Glomerular endothelial cell (primary cell): ENCODE measurements around the gene ZNF649. TPM values are rescaled to one million over a fixed set of nuclear protein-coding genes. Genes with fewer than 3 reads are reported as not detected.

Source experiments
- DNase-seq: peaks from one replicate; pipeline ENCODE4 v3.0.0-alpha.2; 2011; ENCODE audit warnings: low read depth, low spot score; ENCODE audit errors: extremely low read depth
- total RNA-seq: library from RNA; depleted of rRNA; stranded (reverse); fragments of >200 nt; gene quantifications from 2 replicates; pipeline ENCODE4 v1.2.3, GENCODE V29; 2015

Gene ZNF649
- total RNA-seq, 1 donor from 2014 or later, result 6.8 TPM

DNA sequence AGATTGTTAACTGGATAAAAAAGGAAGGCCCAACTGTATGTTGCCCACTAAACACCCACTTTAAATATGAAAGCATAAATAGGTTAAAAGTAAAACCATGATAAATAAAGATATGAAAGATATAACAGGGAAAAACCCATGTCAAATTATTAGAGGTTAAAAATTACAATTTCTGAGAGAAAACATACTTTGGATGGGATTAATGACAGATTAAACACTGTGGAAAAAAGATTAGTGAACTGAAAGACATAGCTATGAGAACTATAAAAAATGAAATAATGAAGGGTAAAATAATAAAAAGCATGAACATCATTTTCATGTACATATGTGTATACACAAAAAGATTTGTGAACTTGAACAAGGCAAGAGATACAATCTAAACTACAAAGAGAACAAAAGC, 14.9 kb downstream of the ZNF649 start:
- DNase-seq, result no peak

DNA sequence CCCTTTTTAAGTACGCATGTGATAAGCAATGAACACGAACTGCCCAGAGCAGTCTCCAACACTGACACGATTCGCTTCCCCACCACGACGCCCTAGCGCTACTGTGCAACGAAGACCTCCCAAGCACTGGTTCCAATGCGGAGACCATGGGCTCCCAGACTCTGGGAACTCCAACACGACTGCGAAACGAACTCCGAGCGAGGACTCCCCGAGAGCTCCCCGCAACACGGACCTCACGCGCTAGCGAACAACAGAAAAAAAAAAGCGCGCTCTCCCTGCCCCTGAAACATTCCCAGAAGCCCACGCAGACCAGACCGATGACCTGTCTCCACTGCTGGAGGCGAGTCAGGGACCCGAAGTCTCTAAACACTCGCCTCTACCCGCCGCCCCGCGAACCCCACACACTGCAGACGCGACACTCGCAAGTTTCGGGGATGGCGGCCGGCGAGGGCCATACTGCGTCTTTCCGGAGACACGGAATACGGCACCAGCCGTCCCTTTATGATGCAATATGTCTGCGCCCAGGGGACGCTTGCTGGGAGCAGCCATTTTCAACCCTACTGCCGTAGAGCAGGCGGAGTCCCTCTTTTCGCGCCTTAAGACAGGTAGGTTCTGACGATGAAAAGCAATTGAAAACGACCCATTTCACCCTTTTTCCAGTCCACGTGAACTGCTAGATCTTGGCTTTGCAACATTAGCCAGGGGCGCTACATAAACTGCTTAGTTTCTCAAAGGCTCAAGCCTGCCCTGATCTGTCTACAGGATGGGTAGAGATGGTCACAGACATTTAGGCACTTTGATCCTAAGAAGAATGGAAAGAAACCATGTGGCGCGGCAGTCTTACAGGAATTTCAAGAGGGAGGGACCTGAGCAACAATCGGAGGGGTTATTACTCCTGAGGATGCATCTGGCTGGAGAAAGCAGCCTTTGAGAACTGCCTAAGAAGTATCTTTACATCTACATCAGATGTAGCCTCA, 17.0 kb downstream of the ZNF649 start, which contains the start of gene ZNF577:
ZNF577 (minus strand) TSS at position 430 of the 977 bp plus-strand sequence. CDS start 7,569 bp downstream, outside the sequence.
- peak; percentile 68 for DNase-seq

DNA sequence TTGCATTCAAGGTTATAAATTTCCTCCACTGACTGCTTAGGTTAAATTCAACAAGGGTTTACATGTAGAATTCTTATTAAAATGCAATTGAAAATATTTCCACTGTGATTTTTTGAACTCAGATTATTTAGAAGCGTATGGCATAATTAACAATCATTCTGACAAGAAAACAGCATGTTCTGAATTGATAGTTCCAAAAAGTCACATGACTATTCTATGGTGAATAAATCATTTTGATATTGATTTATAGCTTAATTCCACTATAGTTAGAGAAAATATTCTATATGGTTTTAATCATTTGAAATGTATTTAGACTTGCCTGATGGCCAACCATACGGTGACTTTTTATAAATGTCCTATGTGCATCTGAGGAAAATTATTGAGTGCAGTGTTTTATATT, 20.1 kb downstream of the ZNF649 start:
- DNase-seq, result no peak

DNA sequence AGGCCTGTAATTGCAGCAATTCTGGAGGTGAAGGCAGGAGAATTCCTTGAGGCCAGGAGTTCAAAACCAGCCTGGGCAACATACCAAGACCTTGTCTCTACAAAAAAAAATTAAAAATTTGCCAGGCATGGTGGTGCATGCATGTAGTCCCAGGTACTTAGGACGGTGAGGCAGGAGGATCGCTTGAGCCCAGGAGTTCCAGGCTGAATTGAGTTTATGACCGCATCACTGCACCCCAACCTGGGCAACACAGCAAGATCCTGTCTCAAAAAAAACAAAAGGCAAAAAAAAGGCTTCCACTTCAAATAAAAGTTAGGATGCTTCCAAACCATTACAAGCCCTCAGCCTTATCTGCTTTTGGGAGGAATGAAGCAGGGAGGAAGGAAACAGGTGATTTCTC, 22.3 kb downstream of the ZNF649 start:
- no peak for DNase-seq

DNA sequence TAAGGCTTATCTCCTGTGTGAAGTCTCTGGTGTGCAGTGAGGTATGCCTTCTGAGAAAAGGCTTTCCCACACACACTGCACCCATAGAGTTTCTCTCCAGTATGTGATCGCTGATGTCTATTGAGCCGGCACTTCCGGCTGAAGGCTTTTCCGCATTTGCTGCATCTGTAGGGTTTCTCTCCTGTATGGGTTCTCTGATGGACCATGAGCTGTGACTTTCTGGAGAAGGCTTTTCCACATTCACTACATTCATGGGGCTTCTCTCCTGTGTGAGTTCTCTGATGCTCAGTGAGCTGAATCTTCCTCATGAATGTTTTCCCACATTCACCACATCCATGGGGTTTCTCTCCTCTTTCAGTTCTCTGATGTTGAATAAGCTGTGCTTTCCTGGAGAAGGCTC, 31.7 kb downstream of the ZNF649 start:
- no peak for DNase-seq

DNA sequence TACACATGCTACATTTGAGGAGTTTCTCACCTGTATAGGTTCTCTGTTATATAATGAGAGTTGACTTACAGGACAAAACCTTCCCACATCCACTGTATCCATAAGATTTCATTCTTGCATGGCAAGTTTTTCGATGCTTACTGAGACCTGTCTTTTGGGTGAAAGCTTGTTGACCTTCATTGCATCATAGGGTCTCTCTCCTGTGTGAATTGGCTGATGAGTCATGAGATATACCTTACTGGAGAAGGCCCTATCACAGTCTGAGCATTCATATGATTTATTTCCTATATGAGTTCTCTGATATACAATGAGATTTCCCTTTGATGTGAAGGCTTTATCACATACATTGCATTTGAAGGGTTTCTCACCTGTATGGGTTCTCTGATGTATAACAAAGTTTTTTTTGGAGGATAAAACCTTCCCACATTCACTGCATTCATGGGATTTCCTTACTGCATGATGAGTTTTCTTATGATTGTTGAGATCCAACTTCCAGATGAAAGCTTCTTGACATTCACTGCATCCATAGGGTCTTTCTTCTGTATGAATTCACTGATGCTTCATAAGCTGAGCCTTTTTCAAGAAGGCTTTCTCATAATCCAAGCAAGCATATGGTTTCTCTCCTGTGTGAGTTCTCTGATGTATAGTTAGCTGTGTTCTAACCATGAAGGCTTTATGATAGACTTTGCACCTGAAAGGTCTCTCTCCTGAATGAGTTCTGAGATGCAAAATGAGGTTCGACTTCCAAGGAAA, 42.8 kb downstream of the ZNF649 start:
- DNase-seq, result no peak

Other genes starting within 250 kb of the ZNF649 start
- 2.5 and 4.8 TPM in 2 replicates for gene SPACA6, start 211.7 kb downstream of the ZNF649 start, total RNA-seq
- not detected in 2 replicates for gene HAS1, start 181.0 kb downstream of the ZNF649 start, total RNA-seq
- gene FPR1, start 153.1 kb downstream of the ZNF649 start, total RNA-seq, result not detected in 2 replicates
- not detected in 2 replicates for gene FPR2, start 143.8 kb downstream of the ZNF649 start, total RNA-seq
- not detected in 2 replicates for gene FPR3, start 109.9 kb downstream of the ZNF649 start, total RNA-seq
- gene ZNF577, start 17.1 kb downstream of the ZNF649 start, total RNA-seq, result 4.7 and 4.8 TPM in 2 replicates
- gene ZNF613, start 22.5 kb upstream of the ZNF649 start, total RNA-seq, result 4.0 and 9.3 TPM in 2 replicates
- gene ZNF350, start 81.8 kb upstream of the ZNF649 start, total RNA-seq, result 4.1 and 5.7 TPM in 2 replicates
- 3.2 and 6.1 TPM in 2 replicates for gene ZNF615, start 103.2 kb upstream of the ZNF649 start, total RNA-seq
- gene ZNF614, start 123.4 kb upstream of the ZNF649 start, total RNA-seq, result 8.8 TPM in 2 replicates
- gene ZNF432, start 143.8 kb upstream of the ZNF649 start, total RNA-seq, result 6.1 and 7.7 TPM in 2 replicates
- gene ZNF841, start 190.7 kb upstream of the ZNF649 start, total RNA-seq, result 6.8 and 14.8 TPM in 2 replicates
- gene ZNF616, start 234.9 kb upstream of the ZNF649 start, total RNA-seq, result 5.1 and 7.5 TPM in 2 replicates